Brain microvascular endothelial cell (primary cell): ENCODE results near the gene STAT1.

Experiments used
- DNase-seq: peaks from one replicate; pipeline ENCODE4 v3.0.0-alpha.2; 2020
- H3K27ac ChIP-seq: fragments of 250-450 bp; sonication (Bioruptor Pico); 2 replicates; pipeline ENCODE4 v1.5.1; 2020; ENCODE audit warnings: mild to moderate bottlenecking, moderate library complexity
- H3K27me3 ChIP-seq: fragments of 250-450 bp; sonication (Bioruptor Pico); replicated peaks from 2 replicates; pipeline ENCODE4 v1.5.1; 2020; ENCODE audit warnings: mild to moderate bottlenecking
- H3K36me3 ChIP-seq: fragments of 250-450 bp; sonication (Bioruptor Pico); replicated peaks from 2 replicates; pipeline ENCODE4 v1.5.1; 2020; ENCODE audit warnings: mild to moderate bottlenecking
- H3K4me3 ChIP-seq: 2 replicates; pipeline ENCODE4 v1.5.1; 2011; ENCODE audit warnings: low read depth, mild to moderate bottlenecking, control low read depth, low read length, moderate library complexity
- CTCF ChIP-seq: IDR thresholded peaks from 2 replicates; pipeline ENCODE4 v1.5.1; 2011; ENCODE audit warnings: low read depth, mild to moderate bottlenecking, moderate library complexity, low read length, control low read depth, inconsistent platforms; ENCODE audit errors: missing control alignments
- in situ Hi-C: cut with HindIII; loops from 2 replicates; pipeline ENCODE4 v1.10.0; 2017; ENCODE audit warnings: low sequenced_read_pairs, low pct_ligation_motif_present

STAT1 gene

GRCh38 chr2:190990132-190990531 is 23.8 kb downstream of the STAT1 start:
- no peak overlapping the region for H3K27ac ChIP-seq
- in situ Hi-C loops: no loop called here
- H3K27me3 ChIP-seq: no peaks in the 10 kb centered on the region
- TF ChIP-seq CTCF: no peak
- H3K4me3 ChIP-seq: no peak overlapping the region
- no peak for DNase-seq
- H3K36me3 ChIP-seq: peaks cover 64% of the 10 kb centered on the region

- no peak overlapping the region for H3K27ac ChIP-seq
- DNase-seq: no peak
- no peak overlapping the region for H3K4me3 ChIP-seq
- no peak for TF ChIP-seq CTCF
- peaks cover 68% of the 10 kb centered on the region for H3K36me3 ChIP-seq
- H3K27me3 ChIP-seq: no peaks in the 10 kb centered on the region
- in situ Hi-C loops: no loop called here
These were observed 25.1 kb downstream of the STAT1 start for GRCh38 chr2:190988910-190989309.

- Histone ChIP-seq H3K36me3 (peaks cover 69% of the 10 kb centered on the region), H3K27me3 (no peaks in the 10 kb centered on the region), H3K27ac (no peak overlapping the region), H3K4me3 (no peak overlapping the region)
- TF ChIP-seq CTCF: no peak
- DNase-seq: no peak
- in situ Hi-C loops: no loop called here
These were observed 26.0 kb downstream of the STAT1 start for GRCh38 chr2:190987938-190988337.

- Histone ChIP-seq H3K4me3 (no peak overlapping the region), H3K27me3 (no peaks in the 10 kb centered on the region), H3K27ac (no peak overlapping the region), H3K36me3 (peaks cover 75% of the 10 kb centered on the region)
- DNase-seq: no peak
- in situ Hi-C loops: no loop called here
- no peak for TF ChIP-seq CTCF
These were observed 26.9 kb downstream of the STAT1 start for GRCh38 chr2:190987116-190987515.

- in situ Hi-C loops: no loop called here
- Histone ChIP-seq H3K36me3 (peaks cover 79% of the 10 kb centered on the region), H3K4me3 (no peak overlapping the region), H3K27me3 (no peaks in the 10 kb centered on the region), H3K27ac (no peak overlapping the region)
- no peak for DNase-seq
- TF ChIP-seq CTCF: no peak
These were observed 27.6 kb downstream of the STAT1 start for GRCh38 chr2:190986221-190986953.

GRCh38 chr2:190984595-190984994 is 29.4 kb downstream of the STAT1 start:
- DNase-seq: peak; percentile 61
- Histone ChIP-seq H3K27ac (no peak overlapping the region), H3K27me3 (no peaks in the 10 kb centered on the region), H3K36me3 (peaks cover 70% of the 10 kb centered on the region), H3K4me3 (no peak overlapping the region)
- no peak for TF ChIP-seq CTCF
- in situ Hi-C loops: no loop called here
